H1 (cell line): ENCODE data around the gene CCT3. TPM values are rescaled to one million over a fixed set of nuclear protein-coding genes. Genes with fewer than 3 reads are reported as not detected.

Experiments used
- CTCF ChIA-PET: fragments of 300-600 bp; sonication (Branson Sonifier 250); formaldehyde crosslinking; loops from one replicate; lab custom pipeline; 2021; ENCODE audit not compliant: partially characterized antibody; lab: Charles Lee
- POLR2A ChIA-PET: fragments of 300-600 bp; sonication (Branson Sonifier 250); formaldehyde crosslinking; loops from one replicate; lab custom pipeline; 2021; ENCODE audit warnings: inconsistent platforms; ENCODE audit not compliant: partially characterized antibody; lab: Charles Lee
- DNase-seq, 2 experiments: peaks; one replicate each; pipeline versions ENCODE4 v3.0.0 to v3.0.0-alpha.2; 2010 to 2022; ENCODE audit warnings: low spot score in 2 of 2, low read depth in 1 of 2, mixed read lengths in 1 of 2
- FAIRE-seq: peaks from 2 replicates; lab custom pipeline; 2011; peaks lifted over from hg19 to GRCh38; lab: Jason Lieb, UNC
- H2AFZ ChIP-seq: 2 replicates; pipeline ENCODE4 v1.8.1; 2012; ENCODE audit warnings: low read length, inconsistent platforms
- H2AK5ac ChIP-seq: 2 replicates; pipeline ENCODE4 v1.6.1; 2013; ENCODE audit warnings: low read depth, low read length
- H2BK120ac ChIP-seq: replicated peaks from 2 replicates; pipeline ENCODE3; 2013; ENCODE audit warnings: low read depth, low read length, inconsistent platforms
- H2BK12ac ChIP-seq: 2 replicates; pipeline ENCODE4 v1.6.1; 2013; ENCODE audit warnings: low read depth, low read length
- H2BK15ac ChIP-seq: 2 replicates; pipeline ENCODE4 v1.6.1; 2013; ENCODE audit warnings: low read length
- H2BK20ac ChIP-seq: 2 replicates; pipeline ENCODE4 v1.6.1; 2013; ENCODE audit warnings: low read length
- H2BK5ac ChIP-seq: 2 replicates; pipeline ENCODE4 v1.6.1; 2013; ENCODE audit warnings: low read depth, low read length
- H3K14ac ChIP-seq: 2 replicates; pipeline ENCODE4 v1.6.1; 2013; ENCODE audit warnings: inconsistent platforms; ENCODE audit not compliant: insufficient read length
- H3K18ac ChIP-seq: 2 replicates; pipeline ENCODE4 v1.6.1; 2013; ENCODE audit warnings: low read length; ENCODE audit errors: extremely low read depth
- H3K23ac ChIP-seq: 2 replicates; pipeline ENCODE4 v1.6.1; 2013; ENCODE audit warnings: inconsistent platforms; ENCODE audit not compliant: insufficient read length
- H3K23me2 ChIP-seq: 2 replicates; pipeline ENCODE4 v1.6.1; 2013; ENCODE audit warnings: low read depth, low read length
- H3K27ac ChIP-seq: 2 replicates; pipeline ENCODE4 v1.6.1; 2011; ENCODE audit warnings: low read depth, low read length, inconsistent platforms
- H3K27me3 ChIP-seq, 4 experiments: replicated peaks in 1 of 4; 1 replicate in 1 of 4; 2 replicates in 3 of 4; pipeline versions ENCODE4 v1.6.1 to v1.8.1; 2011 to 2013; ENCODE audit warnings: low read length in 3 of 4, mild to moderate bottlenecking in 3 of 4, inconsistent platforms in 2 of 4, mixed read lengths in 2 of 4, moderate library complexity in 1 of 4; ENCODE audit not compliant: control insufficient read depth in 3 of 4, insufficient read depth in 3 of 4; ENCODE audit errors: extremely low read depth in 1 of 4
- H3K36me3 ChIP-seq, 4 experiments: 2 replicates each; pipeline versions ENCODE4 v1.6.1 to v1.8.1; 2011 to 2013; ENCODE audit warnings: mild to moderate bottlenecking in 4 of 4, low read length in 3 of 4, moderate library complexity in 2 of 4, control low read depth in 1 of 4, inconsistent platforms in 1 of 4; ENCODE audit not compliant: insufficient read depth in 4 of 4, control insufficient read depth in 2 of 4
- H3K4ac ChIP-seq: replicated peaks from 2 replicates; pipeline ENCODE3; 2013; ENCODE audit warnings: low read length, low read depth, mixed read lengths, inconsistent platforms; ENCODE audit not compliant: insufficient read length
- H3K4me1 ChIP-seq, 4 experiments: replicated peaks in 1 of 4; 1 replicate in 1 of 4; 2 replicates in 3 of 4; pipeline versions ENCODE4 v1.6.1 to v1.8.1; 2011 to 2013; ENCODE audit warnings: low read length in 3 of 4, inconsistent platforms in 2 of 4, mixed read lengths in 1 of 4; ENCODE audit not compliant: insufficient read depth in 4 of 4, control insufficient read depth in 3 of 4
- H3K4me2 ChIP-seq, 2 experiments: 2 replicates each; pipeline versions ENCODE4 v1.6.1 to v1.8.1; 2011 to 2013; ENCODE audit warnings: low read depth in 2 of 2, low read length in 2 of 2, control low read depth in 1 of 2, inconsistent platforms in 1 of 2, mild to moderate bottlenecking in 1 of 2; ENCODE audit not compliant: insufficient read depth in 1 of 2
- H3K4me3 ChIP-seq, 4 experiments: fragments of 200-600, 300-600 bp in 1 of 4; sonication (generic), shearing (Covaris generic), sonication (Bioruptor Twin) in 1 of 4; 2 replicates each; pipeline versions ENCODE4 v1.5.1 to v1.8.1; 2011 to 2016; ENCODE audit warnings: low read length in 4 of 4, low read depth in 3 of 4, control low read depth in 2 of 4, inconsistent platforms in 2 of 4, mild to moderate bottlenecking in 2 of 4, mixed read lengths in 1 of 4, moderate library complexity in 1 of 4; ENCODE audit not compliant: insufficient read depth in 2 of 4; ENCODE audit errors: extremely low read depth in 1 of 4
- H3K56ac ChIP-seq: replicated peaks from 2 replicates; pipeline ENCODE3; 2013; ENCODE audit warnings: low read depth, mild to moderate bottlenecking, mixed read lengths, low read length, inconsistent platforms; ENCODE audit not compliant: insufficient read length
- H3K79me1 ChIP-seq: 2 replicates; pipeline ENCODE4 v1.6.1; 2013; ENCODE audit warnings: low read depth, low read length, control low read depth
- H3K79me2 ChIP-seq, 2 experiments: 2 replicates each; pipeline versions ENCODE4 v1.6.1 to v1.8.1; 2012 to 2013; ENCODE audit warnings: low read length in 2 of 2, mild to moderate bottlenecking in 2 of 2, inconsistent platforms in 1 of 2; ENCODE audit not compliant: insufficient read depth in 2 of 2, control insufficient read depth in 1 of 2
- H3K9ac ChIP-seq, 4 experiments: replicated peaks in 1 of 4; 1 replicate in 1 of 4; 2 replicates in 3 of 4; pipeline versions ENCODE4 v1.6.1 to v1.8.1; 2011 to 2013; ENCODE audit warnings: low read depth in 3 of 4, low read length in 3 of 4, control low read depth in 2 of 4, mild to moderate bottlenecking in 2 of 4, moderate library complexity in 2 of 4, inconsistent platforms in 1 of 4; ENCODE audit errors: extremely low read depth in 1 of 4
- H3K9me3 ChIP-seq, 2 experiments: 2 replicates each; pipeline versions ENCODE4 v1.6.1 to v1.8.1; 2012 to 2013; ENCODE audit warnings: mild to moderate bottlenecking in 2 of 2, moderate library complexity in 2 of 2, control low read depth in 1 of 2, inconsistent platforms in 1 of 2, low read depth in 1 of 2, low read length in 1 of 2, mixed read lengths in 1 of 2; ENCODE audit not compliant: insufficient read depth in 2 of 2
- H4K20me1 ChIP-seq, 2 experiments: replicated peaks in 1 of 2; 2 replicates each; pipeline versions ENCODE3 to v1.8.1; 2011 to 2013; ENCODE audit warnings: inconsistent platforms in 2 of 2, low read length in 2 of 2, mild to moderate bottlenecking in 1 of 2; ENCODE audit not compliant: insufficient read depth in 2 of 2, control insufficient read depth in 1 of 2
- H4K5ac ChIP-seq: 2 replicates; pipeline ENCODE4 v1.6.1; 2013; ENCODE audit warnings: low read length, low read depth, mixed read lengths, inconsistent platforms; ENCODE audit not compliant: insufficient read length
- H4K8ac ChIP-seq: 2 replicates; pipeline ENCODE4 v1.8.0; 2013; ENCODE audit warnings: mild to moderate bottlenecking, moderate library complexity, low read length, inconsistent platforms; ENCODE audit not compliant: insufficient read depth; ENCODE audit errors: extremely low read depth
- H4K91ac ChIP-seq: replicated peaks from 2 replicates; pipeline ENCODE3; 2013; ENCODE audit warnings: low read length, mixed read lengths, inconsistent platforms; ENCODE audit not compliant: insufficient read length
- GABPA ChIP-seq: IDR thresholded peaks from 2 replicates; pipeline ENCODE4 v1.6.1; 2011; ENCODE audit warnings: mild to moderate bottlenecking, low read length, moderate library complexity, borderline replicate concordance; ENCODE audit not compliant: insufficient read depth
- KDM4A ChIP-seq: IDR thresholded peaks from one replicate; pipeline ENCODE4 v1.7.1; 2012; ENCODE audit warnings: low read depth, mild to moderate bottlenecking, moderate library complexity, low read length, inconsistent platforms; ENCODE audit not compliant: severe bottlenecking
- MAFK ChIP-seq: IDR thresholded peaks from 2 replicates; pipeline ENCODE4 v1.6.1; 2012; ENCODE audit warnings: low read depth, mild to moderate bottlenecking, improper control_type of control experiment, low read length
- PHF8 ChIP-seq: fragments of 200-600 bp; sonication (generic); conservative IDR thresholded peaks from 2 replicates; pipeline ENCODE4 v1.7.1; 2012; ENCODE audit warnings: low read depth, mild to moderate bottlenecking, inconsistent platforms, low read length, moderate library complexity
- POLR2A ChIP-seq, 2 experiments: IDR thresholded peaks; 1 replicate in 1 of 2; 2 replicates in 1 of 2; pipeline ENCODE4 v1.6.1; 2011; ENCODE audit warnings: low read depth in 2 of 2, low read length in 2 of 2, mild to moderate bottlenecking in 2 of 2; ENCODE audit errors: control extremely low read depth in 1 of 2
- SP1 ChIP-seq: IDR thresholded peaks from 2 replicates; pipeline ENCODE4 v1.6.1; 2011; ENCODE audit warnings: low read depth, low read length
- TCF12 ChIP-seq: IDR thresholded peaks from 2 replicates; pipeline ENCODE4 v1.6.1; 2011; ENCODE audit warnings: low read depth, mild to moderate bottlenecking, low read length
- ZNF274 ChIP-seq: IDR thresholded peaks from 2 replicates; pipeline ENCODE4 v1.7.0; 2012; ENCODE audit warnings: low read length, borderline replicate concordance; ENCODE audit errors: extremely low read depth
- WGBS, 2 experiments: shearing (Covaris generic) in 1 of 2; methylation state at CpG; one replicate each; pipeline versions ENCODE4 v1.1.6 to v1.1.7; 2013 to 2015; ENCODE audit warnings: low lambda C conversion rate in 2 of 2, mixed read lengths in 2 of 2, inconsistent platforms in 1 of 2, low coverage in 1 of 2, missing lambda C conversion rate in 1 of 2; ENCODE audit not compliant: insufficient replicate concordance in 2 of 2, insufficient coverage in 1 of 2, insufficient read length in 1 of 2; ENCODE audit errors: extremely low coverage in 1 of 2, missing lambda C conversion rate in 1 of 2; 5-methylcytosine and 5-hydroxymethylcytosine counted together
- polyA plus RNA-seq, 7 experiments: library from polyadenylated mRNA; depleted of rRNA in 3 of 7; stranded (reverse) in 5 of 7; unstranded in 2 of 7; fragments of >200 nt in 5 of 7; fragments of 200-250 nt in 2 of 7; gene quantifications; 1 replicate in 5 of 7; 2 replicates in 1 of 7; 4 replicates in 1 of 7; pipeline versions ENCODE4 v1.2.1 to v1.2.3, GENCODE V29; 2011 to 2013; ENCODE audit warnings: missing spikeins in 2 of 7, mixed read lengths in 2 of 7
- total RNA-seq: library from RNA; stranded (reverse); fragmentation: NEBNext Ultra II Directional; extraction: Animal tissue kit (Norgen Biotek cat#: 25700); gene quantifications from 2 replicates; pipeline ENCODE4 v1.2.1, GENCODE V29; 2021

The CCT3 gene
- total and polyA plus RNA-seq, 2 of the 8 experiments (the other 6 are each of a cell fraction or from before 2014, with no cell fraction given): 431 to 480 TPM

GRCh38 chr1:156342166-156342955 lies 4.3 kb upstream of the CCT3 start:
- no peak overlapping the region for H2BK15ac ChIP-seq
- ChIA-PET CTCF (interaction anchor here (0.9 to 7.3 kb wide), 6 partner anchors 10 to 44 kb away, joined by 3 to 60 read pairs (median 4); no protein-coding TSS in a partner anchor), POLR2A (interaction anchor here (1.9 kb wide), 1 partner anchor 61 kb away, joined by 6 read pairs; no protein-coding TSS in a partner anchor)
- no peaks in the 10 kb centered on the region for H3K9me3 ChIP-seq
- no peak overlapping the region for H3K18ac ChIP-seq
- H4K20me1 ChIP-seq: no peaks in the 10 kb centered on the region
- no peak overlapping the region for H3K4ac ChIP-seq
- no peak overlapping the region for H2BK20ac ChIP-seq
- no peak overlapping the region for H2BK12ac ChIP-seq
- DNase-seq (no peak), FAIRE-seq (no peak)
- TF ChIP-seq TCF12: no peak
- no peak for TF ChIP-seq GABPA
- no peak for TF ChIP-seq ZNF274
- TF ChIP-seq MAFK: no peak
- TF ChIP-seq PHF8: no peak
- TF ChIP-seq SP1: no peak
- TF ChIP-seq KDM4A: no peak
- no peak for TF ChIP-seq POLR2A (IDR thresholded peaks at IDR 0.05; ENCODE audit: control extremely low read depth in 1 of 2, low read depth in 2 of 2, low read length in 2 of 2)
- no peak overlapping the region for H3K14ac ChIP-seq
- H3K23me2 ChIP-seq: peaks cover 3% of the 10 kb centered on the region
- no peak overlapping the region for H2BK120ac ChIP-seq
- no peak overlapping the region for H3K27ac ChIP-seq
- H3K36me3 ChIP-seq: no peaks in the 10 kb centered on the region
- H3K4me1 ChIP-seq: no peaks in the 10 kb centered on the region
- 0 out of 2 replicates have a peak, but pooled peaks cover 2% of the 10 kb centered on the region for H3K79me1 ChIP-seq
- no peak overlapping the region for H4K8ac ChIP-seq
- WGBS, 2 experiments: 82% methylated on average over 1 of the region's 1 CpG; no CpG with 5 or more reads in 1 of the 2 experiments
- H3K9ac ChIP-seq: no peak overlapping the region
- no peaks in the 10 kb centered on the region for H3K27me3 ChIP-seq
- no peak overlapping the region for H3K56ac ChIP-seq
- no peak overlapping the region for H2AFZ ChIP-seq
- H3K4me2 ChIP-seq: no peak overlapping the region
- no peak overlapping the region for H4K5ac ChIP-seq
- no peak overlapping the region for H3K4me3 ChIP-seq
- no peak overlapping the region for H3K23ac ChIP-seq
- no peak overlapping the region for H2BK5ac ChIP-seq
- H2AK5ac ChIP-seq: no peak overlapping the region
- H3K79me2 ChIP-seq: peaks cover 4 to 7% of the 10 kb centered on the region in 2 experiments; a peak in 3 of 4 replicates
- H4K91ac ChIP-seq: no peak overlapping the region
